GM19455 (cell line): ENCODE data around the gene TLR3.
"Not testable (repeated sequence)": the region's sequence is repeated elsewhere in the genome, so short reads cannot be mapped to it uniquely, and the experiment has no call there.

Experiments
- ATAC-seq: cut with Tn5 transposase; IDR thresholded peaks from one replicate; pipeline ENCODE4 v1.9.1; 2021; ENCODE audit not compliant: unreplicated experiment

Gene TLR3

DNA sequence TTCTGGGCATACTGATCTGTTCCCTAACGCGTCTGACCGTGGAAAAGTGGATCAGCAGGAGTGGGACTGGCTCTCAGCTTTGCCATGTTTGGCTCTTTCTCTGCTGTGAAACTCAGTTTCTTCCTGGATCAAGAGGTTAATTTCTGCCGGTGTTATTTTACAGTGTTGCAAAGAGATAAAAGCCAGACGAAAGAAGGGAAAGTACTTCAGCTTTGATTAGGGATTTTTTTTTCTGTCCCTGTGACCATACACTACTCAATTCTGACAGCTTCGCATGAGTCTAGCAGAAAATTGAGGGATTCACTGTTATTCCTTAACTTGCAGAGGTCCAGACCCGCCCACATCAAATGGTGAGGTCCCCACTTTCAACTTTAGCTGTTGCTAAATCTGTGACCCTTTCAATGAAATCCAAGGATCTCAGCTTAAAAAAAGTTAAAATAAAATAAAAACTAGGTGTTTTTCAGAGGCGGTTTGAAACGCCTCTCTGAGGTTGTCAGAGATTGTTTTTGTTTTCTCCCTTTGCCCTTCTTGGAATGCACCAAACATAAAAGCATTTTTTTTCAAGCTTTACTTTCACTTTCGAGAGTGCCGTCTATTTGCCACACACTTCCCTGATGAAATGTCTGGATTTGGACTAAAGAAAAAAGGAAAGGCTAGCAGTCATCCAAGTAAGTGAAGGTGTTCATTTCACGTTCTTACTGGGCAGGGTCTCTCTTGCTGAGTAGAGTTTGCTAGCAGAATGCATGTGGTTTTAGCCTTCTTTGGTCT, at the start of gene TLR3:
TLR3 (plus strand) TSS at position 576 of the 768 bp plus-strand sequence. CDS start 7,464 bp downstream, outside the sequence.
- peak; percentile 14 for ATAC-seq

DNA sequence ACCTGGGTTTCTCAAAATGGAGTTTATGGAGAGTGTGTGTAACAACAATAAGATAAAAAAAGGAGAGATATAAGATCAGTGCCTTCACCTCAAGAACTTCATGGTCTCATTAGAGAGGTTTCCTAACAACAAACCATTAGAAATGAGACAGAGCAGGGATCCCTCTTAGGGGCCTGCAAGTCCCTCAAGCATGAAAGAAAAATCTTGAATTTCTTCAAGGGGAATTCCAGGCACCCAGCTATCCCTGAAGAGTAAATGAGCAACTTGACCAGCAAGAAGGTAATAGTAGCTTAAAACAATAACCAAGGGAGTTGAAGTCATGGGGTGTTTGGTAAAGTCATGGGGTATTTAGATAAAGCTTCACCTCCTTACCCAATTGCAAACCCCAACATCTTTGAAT, 49.7 kb upstream of the TLR3 start:
- ATAC-seq = no peak

DNA sequence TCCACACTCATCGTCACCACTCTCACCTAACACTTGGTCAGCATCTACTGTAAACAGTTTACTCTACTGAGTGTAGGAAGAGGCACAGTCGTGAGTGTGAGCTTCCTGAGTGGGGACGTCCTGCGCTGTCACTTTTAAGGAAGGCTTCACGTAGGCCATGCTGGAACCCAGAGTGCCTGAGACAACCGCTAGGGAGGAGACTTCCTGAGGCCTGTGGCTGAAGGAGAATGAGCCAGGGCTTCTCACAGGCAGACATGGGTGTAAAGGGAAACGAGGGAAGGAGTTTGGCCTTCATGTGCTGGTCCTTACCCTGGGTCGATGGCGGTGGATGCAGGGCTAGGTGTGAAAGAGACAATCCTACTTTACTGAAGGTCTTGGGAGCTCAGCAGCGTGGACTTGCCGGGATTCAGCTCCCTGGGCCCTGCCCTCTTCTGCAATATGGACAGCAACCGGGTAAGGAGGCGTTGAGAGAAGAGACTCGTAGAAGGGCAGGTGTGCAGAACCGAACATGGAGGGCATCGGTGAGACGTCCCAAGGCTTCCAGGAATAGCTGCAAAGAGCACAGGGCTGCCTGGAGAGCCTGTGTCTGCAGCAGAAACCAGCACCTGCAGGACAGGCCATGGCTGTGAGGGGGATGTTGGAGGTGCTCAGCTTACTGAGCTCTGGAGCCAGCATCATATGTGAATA, 48.7 kb upstream of the TLR3 start:
- ATAC-seq = no peak

DNA sequence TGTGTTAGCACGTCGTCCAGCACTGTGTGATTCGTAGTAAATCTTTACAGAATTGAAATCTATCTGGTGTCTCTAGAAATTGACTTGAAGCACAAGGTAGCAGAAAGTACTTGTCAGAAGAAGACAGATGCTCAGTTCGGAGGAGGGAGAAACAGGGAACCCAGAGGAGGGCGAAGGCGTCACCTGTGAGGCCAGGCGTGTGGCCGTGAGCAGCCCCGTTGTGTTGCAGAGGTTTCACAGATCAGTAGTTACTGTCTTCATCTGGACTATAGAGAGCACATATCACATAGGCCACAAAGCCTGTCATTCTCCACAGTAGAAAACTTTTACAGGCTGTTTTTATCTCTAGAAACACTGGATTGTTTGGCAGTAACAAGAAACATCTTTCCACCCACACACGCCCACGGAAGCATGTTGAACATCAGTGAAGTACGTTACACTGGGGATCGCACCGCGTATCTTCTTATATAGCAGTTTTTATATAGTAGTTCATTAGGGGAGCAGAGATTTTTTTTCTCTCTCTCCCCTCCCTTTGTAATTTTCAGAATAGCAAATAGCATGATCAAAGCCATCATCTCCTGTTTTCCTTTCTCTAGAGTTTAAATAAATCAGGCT, 48.1 kb upstream of the TLR3 start:
- ATAC-seq = no peak

DNA sequence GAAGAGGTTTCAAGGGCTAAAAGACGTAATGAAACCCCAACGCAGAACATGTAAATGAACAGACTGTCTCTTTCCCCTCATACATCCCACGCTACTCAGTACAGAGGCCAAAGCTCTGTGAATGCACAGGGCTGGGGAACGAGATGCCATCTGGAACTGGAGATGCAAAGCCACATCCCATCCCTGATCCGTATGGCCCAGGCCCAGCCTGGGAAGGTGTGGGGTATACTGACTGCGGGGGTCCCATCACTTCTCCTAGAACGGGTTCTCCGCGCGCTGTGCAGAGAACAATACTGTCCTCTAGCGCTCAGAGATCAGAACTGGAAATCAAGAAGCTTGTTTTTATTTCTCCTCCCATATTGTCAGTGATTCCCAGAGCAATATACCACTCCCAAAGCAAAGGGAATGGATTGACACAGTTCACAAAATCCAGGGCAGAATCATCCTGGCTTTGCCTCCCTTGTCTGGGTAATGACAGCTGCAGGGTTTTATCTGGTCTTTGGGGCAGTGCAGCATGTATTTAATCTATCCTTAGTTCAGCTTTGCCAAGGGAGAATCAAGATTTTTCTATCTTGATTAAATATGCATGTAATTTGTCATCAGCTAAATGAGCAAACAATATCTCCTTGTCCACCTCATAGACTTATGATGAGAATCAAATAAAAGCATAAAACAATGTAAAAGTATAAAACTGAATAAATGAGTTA, 47.3 kb upstream of the TLR3 start:
- no peak for ATAC-seq

DNA sequence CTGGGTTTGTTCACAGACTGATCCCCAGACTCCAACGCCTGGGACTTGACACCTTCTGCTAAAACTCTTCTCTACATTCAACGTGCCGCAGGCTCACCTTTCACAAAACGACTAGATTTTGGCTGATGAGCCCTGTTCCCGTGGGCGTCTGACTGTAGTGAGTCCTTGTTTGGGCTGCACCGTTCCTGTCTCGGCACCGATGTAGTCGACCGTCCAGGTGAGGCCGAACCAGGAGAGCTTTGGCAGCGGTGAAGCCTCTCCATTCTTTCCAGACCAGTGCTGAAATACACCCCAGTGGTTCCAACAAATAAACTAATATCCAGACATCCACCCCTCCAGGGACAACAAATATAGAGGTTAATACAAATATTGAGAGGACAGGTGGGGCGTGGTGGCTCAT, 45.0 kb upstream of the TLR3 start:
- no peak for ATAC-seq

DNA sequence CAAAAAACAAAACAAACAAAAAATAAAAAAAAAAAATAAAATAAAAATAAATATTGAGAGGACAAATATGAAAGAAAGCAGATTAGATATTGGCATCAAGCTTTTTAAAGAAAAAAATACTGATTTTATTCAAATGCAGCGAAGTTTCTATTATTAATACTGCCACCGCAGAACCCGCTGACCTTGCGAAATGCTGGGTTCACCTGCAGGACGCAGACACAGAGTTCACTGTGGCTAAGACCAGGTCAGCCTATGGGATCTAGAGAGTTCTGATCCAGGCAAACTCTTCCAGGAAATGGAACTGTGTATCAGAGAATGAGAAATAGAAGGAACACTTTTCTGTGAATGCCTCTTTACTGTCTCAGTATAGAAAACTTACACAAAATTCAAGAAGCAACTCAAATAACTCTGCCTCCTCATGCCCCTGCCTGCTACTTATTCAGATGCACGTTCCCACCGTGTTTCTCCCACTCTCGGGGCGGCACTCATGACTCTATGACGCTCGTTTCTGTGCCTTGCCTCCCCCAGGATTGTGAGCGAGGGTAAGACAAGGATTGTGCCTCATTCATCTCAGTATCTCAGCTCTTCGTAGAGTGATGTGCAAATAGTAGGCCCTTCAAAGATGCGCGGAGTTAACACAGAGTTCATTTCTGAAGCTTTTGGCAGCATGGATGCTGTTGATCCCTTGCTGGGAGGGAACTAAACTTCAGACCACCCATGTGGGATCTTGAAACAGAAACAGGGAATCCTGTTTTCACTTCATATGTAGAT, 44.1 kb upstream of the TLR3 start:
- no peak for ATAC-seq

DNA sequence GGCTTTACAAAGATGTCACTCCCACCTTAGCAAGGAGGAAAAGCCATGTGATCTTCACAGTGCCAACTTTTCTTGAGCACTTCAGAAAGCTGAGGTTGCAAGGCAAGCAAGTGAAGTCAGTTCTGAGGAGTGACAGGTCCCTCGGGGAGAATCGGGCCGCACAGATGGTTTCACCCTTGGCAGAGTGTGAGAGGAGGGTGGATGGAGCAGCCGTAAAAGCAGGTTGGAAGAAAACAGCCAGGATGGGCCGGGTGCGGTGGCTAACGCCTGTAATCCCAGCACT, 43.6 kb upstream of the TLR3 start:
- no peak for ATAC-seq

DNA sequence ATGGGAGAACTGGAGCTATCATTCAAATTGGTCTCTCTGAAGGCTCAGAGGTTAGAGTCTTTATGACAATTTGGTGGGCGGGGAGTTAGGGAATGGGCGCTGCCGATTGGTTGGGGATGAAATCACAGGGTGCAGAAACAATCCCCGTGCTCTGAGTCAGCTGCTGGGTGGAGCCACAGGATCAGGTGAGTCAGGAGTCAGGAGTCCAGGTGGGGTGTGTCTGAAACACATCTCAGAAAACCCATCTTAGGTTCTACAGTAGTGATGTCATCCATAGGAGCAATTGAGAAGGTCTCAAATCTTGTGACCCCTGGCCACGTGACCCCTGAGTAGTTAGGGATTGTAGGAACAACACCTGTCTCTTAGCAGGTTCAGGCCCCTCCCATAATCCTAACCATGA, 41.6 kb upstream of the TLR3 start:
- no peak for ATAC-seq

DNA sequence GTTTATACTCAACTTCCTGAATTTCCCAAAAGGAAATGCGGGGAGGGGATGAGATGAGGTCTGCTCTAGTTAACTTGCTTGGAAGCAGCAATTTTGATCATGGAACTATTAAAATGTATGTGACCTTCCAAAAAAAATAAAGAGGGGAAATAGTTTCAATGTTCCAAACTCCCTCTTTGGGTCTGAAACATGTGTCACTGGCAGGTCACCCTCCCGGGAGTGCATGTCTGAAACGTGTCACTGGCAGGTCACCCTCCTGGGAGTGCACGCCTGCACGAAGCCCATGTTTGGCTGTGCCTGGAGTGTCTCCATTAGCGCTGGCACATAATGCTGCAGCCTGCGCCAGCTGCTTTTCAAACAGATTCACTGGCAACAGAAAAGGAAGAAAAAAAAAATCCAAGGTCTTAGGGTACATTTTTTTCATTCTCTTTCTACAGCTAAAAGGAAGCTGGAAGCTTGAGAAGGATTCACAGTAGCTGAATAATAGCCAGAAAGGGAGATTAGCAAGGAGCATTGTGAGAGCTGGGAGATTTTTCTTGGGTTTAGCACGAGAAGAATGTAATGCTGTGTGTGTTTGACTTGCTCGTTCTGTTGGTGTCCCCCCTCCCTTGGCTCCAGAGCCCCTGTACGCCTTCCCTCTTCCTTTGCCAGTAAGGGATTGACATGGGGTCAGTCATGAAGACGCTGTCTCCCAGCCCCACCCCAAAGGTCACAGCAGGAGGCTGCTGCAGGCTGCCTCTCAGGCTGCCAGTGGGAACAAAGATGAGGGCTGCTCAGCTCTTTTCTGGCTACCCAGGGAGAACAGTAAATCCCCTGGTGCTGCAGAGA, 39.2 kb upstream of the TLR3 start:
- no peak for ATAC-seq

DNA sequence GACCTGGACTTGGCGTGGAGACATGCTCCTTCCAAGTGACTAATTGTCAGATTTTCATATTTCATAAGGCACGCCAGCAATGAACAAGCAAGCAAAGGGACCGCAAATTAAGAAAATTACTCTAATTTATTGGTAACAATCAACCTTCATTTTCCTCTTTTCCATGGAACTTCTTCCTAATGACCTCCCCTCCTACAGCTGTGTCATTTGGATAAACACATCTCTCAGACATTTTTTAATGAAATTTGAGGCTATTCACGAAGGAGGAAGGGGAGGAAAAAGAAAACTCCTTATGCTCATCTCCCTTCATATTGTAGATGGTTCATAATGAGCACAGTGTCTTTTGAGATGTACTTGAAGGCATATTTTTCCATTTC, 38.6 kb upstream of the TLR3 start:
- no peak for ATAC-seq

DNA sequence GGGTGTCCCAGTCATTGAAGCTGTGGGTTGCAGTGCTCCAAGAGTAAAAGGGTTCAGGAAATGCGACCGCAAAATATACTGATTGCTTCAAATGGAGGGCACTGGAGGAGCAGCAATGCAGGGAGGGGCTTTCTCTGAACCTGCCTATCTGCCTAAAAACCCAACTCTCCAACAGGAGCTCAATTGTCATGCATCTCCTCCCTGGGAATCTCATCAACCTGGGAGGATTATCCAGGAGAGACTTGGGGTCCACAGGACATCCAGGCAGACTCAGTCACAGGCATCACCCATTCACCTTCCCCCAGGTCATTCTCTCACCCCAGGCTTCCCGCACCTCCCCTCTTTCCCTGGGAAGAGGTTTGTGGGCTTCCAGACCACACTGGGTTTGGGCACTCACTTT, 38.2 kb upstream of the TLR3 start:
- ATAC-seq = no peak

DNA sequence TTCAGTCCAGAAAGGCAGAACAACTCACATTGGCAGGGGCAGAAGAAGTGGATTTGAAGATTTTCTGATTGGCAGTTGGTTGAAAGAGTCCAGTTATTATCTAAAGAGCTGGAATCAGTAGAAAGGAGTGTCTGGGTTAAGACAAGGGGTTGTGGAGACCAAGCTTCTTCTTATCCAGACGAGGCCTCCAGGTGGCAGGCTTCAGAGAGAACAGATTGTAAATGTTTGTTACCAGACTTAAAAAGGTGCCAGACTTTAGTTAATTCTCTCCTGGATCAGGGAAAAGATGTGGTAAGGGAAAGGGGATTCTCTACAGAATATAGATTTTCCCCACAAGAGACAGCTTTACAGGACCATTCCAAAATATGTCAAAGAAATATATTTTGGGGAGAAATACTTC, 36.7 kb upstream of the TLR3 start:
- ATAC-seq = no peak

DNA sequence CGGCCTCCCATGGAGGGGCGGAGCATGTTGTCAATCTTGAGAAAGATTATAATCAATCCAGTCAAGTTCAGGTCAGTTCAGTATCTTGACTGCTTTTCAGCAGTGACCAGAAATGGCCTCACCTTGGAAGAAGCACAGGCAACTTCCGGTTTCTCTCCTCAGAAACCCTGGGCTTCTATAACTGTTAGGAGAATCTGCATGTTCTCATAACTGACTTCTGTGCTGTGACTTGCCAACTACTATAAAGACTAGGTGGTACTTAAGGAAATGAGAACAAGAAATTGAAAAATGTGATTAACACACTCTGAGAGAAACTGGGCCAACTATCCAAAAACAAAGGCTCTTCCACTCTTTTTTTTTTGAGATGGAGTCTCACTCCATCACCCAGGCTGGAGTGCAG, 35.9 kb upstream of the TLR3 start:
- no peak for ATAC-seq

DNA sequence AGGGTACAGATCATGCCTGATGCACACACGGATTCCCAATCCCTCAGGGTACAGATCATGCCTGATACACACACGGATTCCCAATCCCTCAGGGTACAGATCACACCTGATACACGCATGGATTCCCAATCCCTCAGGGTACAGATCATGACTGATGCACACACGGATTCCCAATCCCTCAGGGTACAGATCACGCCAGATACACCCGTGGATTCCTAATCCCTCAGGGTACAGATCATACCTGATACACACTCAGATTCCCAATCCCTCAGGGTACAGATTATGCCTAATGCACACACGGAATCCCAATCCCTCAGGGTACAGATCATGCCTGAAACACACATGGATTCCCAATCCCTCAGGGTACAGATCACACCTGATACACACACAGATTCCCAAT, 34.3 kb upstream of the TLR3 start:
- not testable (repeated sequence) for ATAC-seq

DNA sequence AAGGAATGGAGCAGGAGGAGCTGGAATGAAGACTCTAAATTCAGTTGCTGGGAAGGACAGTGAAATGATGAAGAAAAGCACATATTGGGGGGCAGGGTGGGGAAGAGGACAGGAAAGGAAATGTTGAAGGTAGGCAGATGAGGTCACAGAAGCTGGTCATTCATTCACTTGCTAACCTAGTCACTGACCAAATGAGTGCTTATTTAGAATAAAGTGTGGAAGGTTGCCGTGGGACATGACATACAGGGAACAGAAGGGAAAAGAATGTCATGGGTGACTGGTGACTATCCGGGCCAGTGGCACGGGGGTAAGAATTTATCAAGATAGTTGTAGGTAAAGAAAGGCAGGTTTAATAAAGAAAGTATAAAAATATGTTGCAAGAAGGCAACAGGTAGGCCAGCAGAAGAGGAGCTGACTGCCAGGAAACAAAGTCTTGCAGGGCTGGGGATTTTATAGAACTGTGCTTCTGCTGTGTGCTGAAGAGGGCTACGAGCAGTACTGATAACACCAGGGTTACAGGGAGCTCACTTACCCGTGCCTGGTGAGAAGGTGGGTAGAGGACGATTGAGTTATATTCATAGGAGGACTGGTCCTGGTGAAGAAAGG, 31.9 kb upstream of the TLR3 start:
- no peak for ATAC-seq

DNA sequence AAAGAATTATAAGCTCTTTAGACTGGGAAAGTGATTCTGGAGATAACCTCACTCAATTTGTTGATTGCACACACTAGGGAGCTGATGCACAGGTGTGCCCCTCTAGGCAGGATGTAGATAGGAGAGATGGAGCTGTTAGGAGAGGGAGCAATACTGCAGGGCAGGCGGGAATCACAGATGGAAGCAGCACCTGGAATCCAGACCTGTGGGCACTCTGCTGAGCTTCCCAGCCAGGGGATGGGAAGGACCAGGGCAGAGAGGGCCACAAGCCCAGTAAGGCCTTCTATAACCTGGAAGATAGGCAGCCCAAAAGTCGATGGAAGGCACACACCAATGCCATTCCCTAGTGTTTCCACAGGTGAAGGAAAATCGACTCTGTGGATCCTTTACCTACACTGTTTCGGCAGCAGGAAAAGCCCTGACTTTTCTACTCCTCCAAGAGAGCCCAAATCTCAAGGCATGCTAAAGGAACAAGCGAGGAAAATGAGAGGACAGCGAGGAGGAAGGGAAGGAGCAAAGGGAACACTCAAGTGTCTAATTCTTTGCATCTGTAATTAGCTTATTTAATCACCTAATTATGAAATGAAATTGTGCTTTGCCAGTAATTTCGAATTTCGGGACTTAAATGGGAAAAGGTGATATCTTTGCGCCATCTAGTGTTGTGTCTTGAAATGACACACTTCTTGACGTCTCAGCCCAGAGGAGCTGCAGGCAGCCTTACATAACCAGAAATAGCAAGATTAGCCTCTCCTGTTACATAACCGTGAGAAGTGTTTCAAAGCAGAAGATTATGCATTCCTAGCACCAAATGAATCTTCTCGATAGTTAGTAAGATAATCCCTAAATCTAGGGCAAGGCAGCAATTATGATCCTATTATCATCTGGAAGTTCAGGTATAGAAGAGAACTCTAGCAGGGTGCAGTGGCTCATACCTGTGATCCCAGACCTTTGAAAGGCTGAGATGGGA, 31.0 kb upstream of the TLR3 start:
- ATAC-seq = peak; percentile 80

DNA sequence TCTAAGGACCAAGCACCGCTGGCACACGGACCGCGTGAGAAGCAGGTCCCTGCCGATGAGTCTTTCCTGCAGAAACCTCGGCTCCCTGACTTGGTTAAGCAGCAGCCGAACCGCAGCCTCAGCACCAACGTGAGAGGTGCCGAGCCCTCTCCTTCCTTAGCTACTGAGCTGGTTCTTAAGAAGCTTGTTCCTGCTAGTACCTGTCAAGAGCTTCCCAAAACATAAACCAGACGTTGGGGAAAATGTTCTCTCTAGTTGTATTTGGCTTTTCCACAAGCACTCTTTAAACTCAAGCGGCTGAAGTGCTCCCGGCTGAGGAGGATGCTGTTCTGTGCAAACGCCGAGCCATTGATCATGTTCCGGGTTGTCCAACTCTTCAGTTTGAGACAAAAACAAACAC, 29.3 kb upstream of the TLR3 start:
- ATAC-seq = no peak

DNA sequence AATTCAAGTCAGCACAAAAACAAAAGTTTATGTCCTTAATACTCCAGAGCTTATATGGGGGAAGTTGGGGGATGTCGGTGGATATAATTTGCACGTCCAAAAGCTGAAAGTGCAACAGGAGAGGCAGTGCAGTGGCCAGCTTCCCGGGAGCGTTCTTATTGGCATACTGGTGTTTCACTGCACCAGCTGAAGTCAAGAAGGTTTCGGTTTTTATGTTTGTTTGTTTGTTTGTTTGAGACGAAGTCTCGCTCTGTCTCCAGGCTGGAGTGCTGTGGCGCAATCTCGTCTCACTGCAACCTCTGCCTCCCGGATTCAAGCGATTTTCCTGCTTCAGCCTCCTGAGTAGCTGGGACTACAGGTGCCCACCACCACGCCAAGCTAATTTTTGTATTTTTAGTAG, 28.6 kb upstream of the TLR3 start:
- ATAC-seq = no peak
